ENCODE measurements around the gene SEMA3B. TPM values are rescaled to one million over a fixed set of nuclear protein-coding genes. Genes with fewer than 3 reads are reported as not detected.

SEMA3B gene
- total and polyA plus RNA-seq, 8 donors = 27.5 to 223 (median 43.4) TPM

- Histone ChIP-seq H3K36me3 (no peaks in the 10 kb centered on the region), H3K4me3 (peak within 1 kb of the TSS; percentile 21 to 67 (median 52)), H3K4me1 (peaks cover 11 to 14% (median 11%) of the 10 kb centered on the region in 3 donors), H3K27ac (peak within 1 kb of the TSS; percentile 61 to 83 (median 79)), H3K9me3 (no peaks in the 10 kb centered on the region), H3K27me3 (no peaks in the 10 kb centered on the region)
- peak; percentile 87 to 92 (median 89) for ATAC-seq
- peak; percentile 96 to 100 (median 99) for DNase-seq
- intact Hi-C loops (cut with DNase I) = no loop called here
- FAIRE-seq = peak; percentile 98
- peak in 2 of 4 donors; percentile 8 to 31 for TF ChIP-seq CTCF (IDR thresholded peaks at IDR 0.05)
- WGBS, 2 donors = 0 to 1% methylated on average over 56 to 61 of the region's 61 CpGs
These were observed 30.1 kb downstream of the SEMA3B start, which contains the start of the genes HYAL3 and NAA80 for GRCh38 chr3:50298836-50299637. Gene HYAL3, minus strand, starts transcription at chr3:50299405. Its CDS starts 3,803 bp downstream, at chr3:50295602. Gene NAA80, minus strand, starts transcription at chr3:50299405. Its CDS starts 1,942 bp downstream, at chr3:50297463.

- ATAC-seq (no peak), DNase-seq (no peak), FAIRE-seq (no peak)
- intact Hi-C loops (cut with DNase I) = no loop called here
- no peaks in the 10 kb centered on the region for H3K36me3 ChIP-seq
- H3K27ac ChIP-seq = peak overlapping the region; percentile 61 to 83 (median 79)
- peak overlapping the region in 3 of 4 donors; percentile 12 to 67 (median 32) for H3K4me3 ChIP-seq
- H3K9me3 ChIP-seq = no peaks in the 10 kb centered on the region
- WGBS, 2 donors = 1 to 3% methylated on average over 12 of the region's 12 CpGs
- no peak for TF ChIP-seq CTCF (IDR thresholded peaks at IDR 0.05)
- peaks cover 11 to 14% (median 11%) of the 10 kb centered on the region in 3 donors for H3K4me1 ChIP-seq
- H3K27me3 ChIP-seq = no peaks in the 10 kb centered on the region
These were observed 30.6 kb downstream of the SEMA3B start for GRCh38 chr3:50299638-50299928.

GRCh38 chr3:50299929-50300680 lies 31.2 kb downstream of the SEMA3B start:
- no peak for FAIRE-seq
- peak in 3 of 6 donors; percentile 42 to 76 (median 53) for DNase-seq

GRCh38 chr3:50300681-50301254 lies 31.8 kb downstream of the SEMA3B start:
- Histone ChIP-seq H3K27me3 (no peaks in the 10 kb centered on the region), H3K27ac (peak overlapping the region in 1 of 4 donors; percentile 80), H3K9me3 (no peaks in the 10 kb centered on the region), H3K36me3 (no peaks in the 10 kb centered on the region), H3K4me3 (peak overlapping the region in 1 of 4 donors; percentile 67), H3K4me1 (peaks cover 11 to 14% (median 11%) of the 10 kb centered on the region in 3 donors)
- ATAC-seq (no peak), FAIRE-seq (no peak), DNase-seq (no peak)
- intact Hi-C loops (cut with DNase I) = no loop called here
- TF ChIP-seq CTCF (IDR thresholded peaks at IDR 0.05) = no peak
- WGBS, 2 donors = 88 to 89% methylated on average over 6 of the region's 6 CpGs

More at GRCh38 chr3:50299929-50300680, 31.2 kb downstream of the SEMA3B start:
- H3K27me3 ChIP-seq = no peaks in the 10 kb centered on the region
- H3K36me3 ChIP-seq = no peaks in the 10 kb centered on the region
- no peaks in the 10 kb centered on the region for H3K9me3 ChIP-seq
- WGBS, 2 donors = 51 to 52% methylated on average over 12 of the region's 12 CpGs
- TF ChIP-seq CTCF (IDR thresholded peaks at IDR 0.05) = no peak
- H3K4me1 ChIP-seq = peaks cover 11 to 14% (median 11%) of the 10 kb centered on the region in 3 donors
- H3K27ac ChIP-seq = peak overlapping the region; percentile 61 to 83 (median 79)
- peak in 2 of 4 donors; percentile 10 to 11 for ATAC-seq
- peak overlapping the region in 3 of 4 donors; percentile 12 to 67 (median 32) for H3K4me3 ChIP-seq
- intact Hi-C loops (cut with DNase I) = no loop called here

Measured in pancreas (tissue), 10 donors.